Measurements from ENCODE around the gene POU6F2. TPM values are rescaled to one million over a fixed set of nuclear protein-coding genes. Genes with fewer than 3 reads are reported as not detected.

Gene POU6F2
- polyA plus RNA-seq, 2 of the 4 experiments (the other 2 are of a cell fraction) = not detected

- no peak for ATAC-seq
Observed at GRCh38 chr7:39033885-39034624, 56.3 kb downstream of the POU6F2 start.

GRCh38 chr7:39035156-39035555 is 57.4 kb downstream of the POU6F2 start:
- ChIA-PET CTCF (no interaction called here), POLR2A (no interaction called here)
- H3K27ac ChIP-seq = no peak overlapping the region
- no peak for DNase-seq (ENCODE audit: low read depth in 1 of 2, low spot score in 1 of 2)
- H3K4me1 ChIP-seq = no peaks in the 10 kb centered on the region
- H3K4me3 ChIP-seq = no peak overlapping the region
- FAIRE-seq = no peak
- no peak for ATAC-seq
- no peaks in the 10 kb centered on the region for H3K9me3 ChIP-seq
- TF ChIP-seq RAD21 (conservative IDR thresholded peaks at IDR 0.05 in 1 of 2, IDR thresholded peaks at IDR 0.05 in 1 of 2) = no peak
- TF ChIP-seq CHD4 (IDR thresholded peaks at IDR 0.05; ENCODE audit: borderline replicate concordance) = no peak
- TF ChIP-seq SMC3 (IDR thresholded peaks at IDR 0.05) = no peak
- no peak for TF ChIP-seq GATA3 (IDR thresholded peaks at IDR 0.05; ENCODE audit: borderline replicate concordance)
- TF ChIP-seq CEBPB (IDR thresholded peaks at IDR 0.05) = no peak
- H3K4me2 ChIP-seq = no peak overlapping the region
- WGBS (ENCODE audit: missing lambda C conversion rate) = 2% methylated on average over 4 of the region's 4 CpGs

More at GRCh38 chr7:39033885-39034624, 56.3 kb downstream of the POU6F2 start:
- DNase-seq (ENCODE audit: low read depth in 1 of 2, low spot score in 1 of 2) (no peak), FAIRE-seq (no peak)
- Histone ChIP-seq H3K4me3 (no peak overlapping the region), H3K4me2 (no peak overlapping the region), H3K9me3 (no peaks in the 10 kb centered on the region), H3K27ac (no peak overlapping the region), H3K4me1 (no peaks in the 10 kb centered on the region)
- 23% methylated on average over 13 of the region's 13 CpGs for WGBS (ENCODE audit: missing lambda C conversion rate)
- ChIA-PET POLR2A (no interaction called here), CTCF (interaction anchor here (0.6 kb wide), 1 partner anchor 48 kb away, joined by 3 read pairs; no protein-coding TSS in a partner anchor)
- TF ChIP-seq JUNB (IDR thresholded peaks at IDR 0.05) (no peak), HEYL (CRISPR knock-in tag; IDR thresholded peaks at IDR 0.05) (no peak), ZFP36 (IDR thresholded peaks at IDR 0.05; ENCODE audit: borderline replicate concordance, partially characterized antibody) (no peak), HES2 (IDR thresholded peaks at IDR 0.05) (no peak), FOSB (CRISPR knock-in tag; IDR thresholded peaks at IDR 0.05) (no peak), RFX5 (IDR thresholded peaks at IDR 0.05) (no peak)

- no peaks in the 10 kb centered on the region for H3K4me1 ChIP-seq
- CTCF ChIA-PET = no interaction called here
- H3K27ac ChIP-seq = no peak overlapping the region
- POLR2A ChIA-PET = no interaction called here
- H3K4me2 ChIP-seq = no peak overlapping the region
- no peak for TF ChIP-seq CBX8 (IDR thresholded peaks at IDR 0.05)
- TF ChIP-seq HOXB5 (CRISPR knock-in tag; IDR thresholded peaks at IDR 0.05) = no peak
- TF ChIP-seq POLR2AphosphoS2 (conservative IDR thresholded peaks at IDR 0.05; ENCODE audit: low read length) = no peak
- TF ChIP-seq, protein P1, sequence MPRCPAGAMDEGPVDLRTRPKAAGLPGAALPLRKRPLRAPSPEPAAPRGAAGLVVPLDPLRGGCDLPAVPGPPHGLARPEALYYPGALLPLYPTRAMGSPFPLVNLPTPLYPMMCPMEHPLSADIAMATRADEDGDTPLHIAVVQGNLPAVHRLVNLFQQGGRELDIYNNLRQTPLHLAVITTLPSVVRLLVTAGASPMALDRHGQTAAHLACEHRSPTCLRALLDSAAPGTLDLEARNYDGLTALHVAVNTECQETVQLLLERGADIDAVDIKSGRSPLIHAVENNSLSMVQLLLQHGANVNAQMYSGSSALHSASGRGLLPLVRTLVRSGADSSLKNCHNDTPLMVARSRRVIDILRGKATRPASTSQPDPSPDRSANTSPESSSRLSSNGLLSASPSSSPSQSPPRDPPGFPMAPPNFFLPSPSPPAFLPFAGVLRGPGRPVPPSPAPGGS (IDR thresholded peaks at IDR 0.05) = no peak
- no peak for TF ChIP-seq MAFK (IDR thresholded peaks at IDR 0.05; ENCODE audit: partially characterized antibody)
- TF ChIP-seq, protein P2, sequence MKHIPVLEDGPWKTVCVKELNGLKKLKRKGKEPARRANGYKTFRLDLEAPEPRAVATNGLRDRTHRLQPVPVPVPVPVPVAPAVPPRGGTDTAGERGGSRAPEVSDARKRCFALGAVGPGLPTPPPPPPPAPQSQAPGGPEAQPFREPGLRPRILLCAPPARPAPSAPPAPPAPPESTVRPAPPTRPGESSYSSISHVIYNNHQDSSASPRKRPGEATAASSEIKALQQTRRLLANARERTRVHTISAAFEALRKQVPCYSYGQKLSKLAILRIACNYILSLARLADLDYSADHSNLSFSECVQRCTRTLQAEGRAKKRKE (CRISPR knock-in tag; IDR thresholded peaks at IDR 0.05; ENCODE audit: low read depth) = no peak
- no peak for TF ChIP-seq CBX2 (IDR thresholded peaks at IDR 0.05; ENCODE audit: borderline replicate concordance, low read depth)
- TF ChIP-seq HOXB13 (CRISPR knock-in tag; IDR thresholded peaks at IDR 0.05; ENCODE audit: low read depth) = no peak
- TF ChIP-seq, protein P3, sequence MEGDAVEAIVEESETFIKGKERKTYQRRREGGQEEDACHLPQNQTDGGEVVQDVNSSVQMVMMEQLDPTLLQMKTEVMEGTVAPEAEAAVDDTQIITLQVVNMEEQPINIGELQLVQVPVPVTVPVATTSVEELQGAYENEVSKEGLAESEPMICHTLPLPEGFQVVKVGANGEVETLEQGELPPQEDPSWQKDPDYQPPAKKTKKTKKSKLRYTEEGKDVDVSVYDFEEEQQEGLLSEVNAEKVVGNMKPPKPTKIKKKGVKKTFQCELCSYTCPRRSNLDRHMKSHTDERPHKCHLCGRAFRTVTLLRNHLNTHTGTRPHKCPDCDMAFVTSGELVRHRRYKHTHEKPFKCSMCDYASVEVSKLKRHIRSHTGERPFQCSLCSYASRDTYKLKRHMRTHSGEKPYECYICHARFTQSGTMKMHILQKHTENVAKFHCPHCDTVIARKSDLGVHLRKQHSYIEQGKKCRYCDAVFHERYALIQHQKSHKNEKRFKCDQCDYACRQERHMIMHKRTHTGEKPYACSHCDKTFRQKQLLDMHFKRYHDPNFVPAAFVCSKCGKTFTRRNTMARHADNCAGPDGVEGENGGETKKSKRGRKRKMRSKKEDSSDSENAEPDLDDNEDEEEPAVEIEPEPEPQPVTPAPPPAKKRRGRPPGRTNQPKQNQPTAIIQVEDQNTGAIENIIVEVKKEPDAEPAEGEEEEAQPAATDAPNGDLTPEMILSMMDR (IDR thresholded peaks at IDR 0.05) = no peak
- TF ChIP-seq FOSL2 (IDR thresholded peaks at IDR 0.05) = no peak
- TF ChIP-seq FOSL2 (CRISPR knock-in tag; IDR thresholded peaks at IDR 0.05) = no peak
- no peak for TF ChIP-seq NPAS2 (CRISPR knock-in tag; IDR thresholded peaks at IDR 0.05; ENCODE audit: borderline replicate concordance)
- TF ChIP-seq, protein P4, sequence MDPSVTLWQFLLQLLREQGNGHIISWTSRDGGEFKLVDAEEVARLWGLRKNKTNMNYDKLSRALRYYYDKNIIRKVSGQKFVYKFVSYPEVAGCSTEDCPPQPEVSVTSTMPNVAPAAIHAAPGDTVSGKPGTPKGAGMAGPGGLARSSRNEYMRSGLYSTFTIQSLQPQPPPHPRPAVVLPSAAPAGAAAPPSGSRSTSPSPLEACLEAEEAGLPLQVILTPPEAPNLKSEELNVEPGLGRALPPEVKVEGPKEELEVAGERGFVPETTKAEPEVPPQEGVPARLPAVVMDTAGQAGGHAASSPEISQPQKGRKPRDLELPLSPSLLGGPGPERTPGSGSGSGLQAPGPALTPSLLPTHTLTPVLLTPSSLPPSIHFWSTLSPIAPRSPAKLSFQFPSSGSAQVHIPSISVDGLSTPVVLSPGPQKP (IDR thresholded peaks at IDR 0.05; ENCODE audit: low read depth, low read length) = no peak
- no peak for TF ChIP-seq FOXS1 (CRISPR knock-in tag; IDR thresholded peaks at IDR 0.05)
- no peak for TF ChIP-seq FOSB (CRISPR knock-in tag; IDR thresholded peaks at IDR 0.05)
- no peak for TF ChIP-seq ZNF302 (CRISPR knock-in tag; IDR thresholded peaks at IDR 0.05)
- no peak for TF ChIP-seq RFX5 (IDR thresholded peaks at IDR 0.05)
- no peak for TF ChIP-seq ZFP36 (IDR thresholded peaks at IDR 0.05; ENCODE audit: borderline replicate concordance, partially characterized antibody)
- no peak overlapping the region for H3K4me3 ChIP-seq
- FAIRE-seq (no peak), ATAC-seq (no peak), DNase-seq (ENCODE audit: low read depth in 1 of 2, low spot score in 1 of 2) (no peak)
- WGBS (ENCODE audit: missing lambda C conversion rate) = 82% methylated on average over 4 of the region's 4 CpGs
- H3K9me3 ChIP-seq = no peaks in the 10 kb centered on the region
Observed at GRCh38 chr7:39035903-39036302, 58.2 kb downstream of the POU6F2 start.
